Osteocyte (in vitro differentiated cells): ENCODE measurements around the gene POLG. TPM values are rescaled to one million over a fixed set of nuclear protein-coding genes. Genes with fewer than 3 reads are reported as not detected.

Source experiments
- DNase-seq: peaks from one replicate; pipeline ENCODE4 v3.0.0; 2021; ENCODE audit warnings: mixed read lengths; ENCODE audit not compliant: unreplicated experiment; ENCODE audit errors: extremely low spot score
- H3K27ac Mint-ChIP-seq: one replicate; pipeline ENCODE4 v1.8.0; 2021; ENCODE audit warnings: mild to moderate bottlenecking, mixed read lengths; ENCODE audit not compliant: unreplicated experiment
- H3K27me3 Mint-ChIP-seq: one replicate; pipeline ENCODE4 v1.8.0; 2021; ENCODE audit warnings: mixed read lengths; ENCODE audit not compliant: unreplicated experiment
- H3K36me3 Mint-ChIP-seq: one replicate; pipeline ENCODE4 v1.8.0; 2021; ENCODE audit warnings: mixed read lengths; ENCODE audit not compliant: unreplicated experiment
- H3K4me1 Mint-ChIP-seq: one replicate; pipeline ENCODE4 v1.8.0; 2021; ENCODE audit warnings: mixed read lengths; ENCODE audit not compliant: unreplicated experiment
- H3K4me3 Mint-ChIP-seq: one replicate; pipeline ENCODE4 v1.8.0; 2021; ENCODE audit warnings: mild to moderate bottlenecking, moderate library complexity, mixed read lengths; ENCODE audit not compliant: unreplicated experiment
- H3K9me3 Mint-ChIP-seq: one replicate; pipeline ENCODE4 v1.8.0; 2021; ENCODE audit warnings: mixed read lengths; ENCODE audit not compliant: unreplicated experiment
- total RNA-seq: library from RNA; stranded (reverse); gene quantifications from 2 replicates; pipeline ENCODE4 v1.2.1, GENCODE V29; 2021
- TF ChIP-seq, protein P1 (sequence below): fragments of 200-600 bp; sonication (generic); IDR thresholded peaks from 2 replicates; pipeline ENCODE4 v1.5.0; 2021; ENCODE audit warnings: antibody characterized with exemption, mild to moderate bottlenecking, moderate library complexity

POLG gene
- total RNA-seq, 1 donor from 2014 or later: 60.8 TPM

DNA sequence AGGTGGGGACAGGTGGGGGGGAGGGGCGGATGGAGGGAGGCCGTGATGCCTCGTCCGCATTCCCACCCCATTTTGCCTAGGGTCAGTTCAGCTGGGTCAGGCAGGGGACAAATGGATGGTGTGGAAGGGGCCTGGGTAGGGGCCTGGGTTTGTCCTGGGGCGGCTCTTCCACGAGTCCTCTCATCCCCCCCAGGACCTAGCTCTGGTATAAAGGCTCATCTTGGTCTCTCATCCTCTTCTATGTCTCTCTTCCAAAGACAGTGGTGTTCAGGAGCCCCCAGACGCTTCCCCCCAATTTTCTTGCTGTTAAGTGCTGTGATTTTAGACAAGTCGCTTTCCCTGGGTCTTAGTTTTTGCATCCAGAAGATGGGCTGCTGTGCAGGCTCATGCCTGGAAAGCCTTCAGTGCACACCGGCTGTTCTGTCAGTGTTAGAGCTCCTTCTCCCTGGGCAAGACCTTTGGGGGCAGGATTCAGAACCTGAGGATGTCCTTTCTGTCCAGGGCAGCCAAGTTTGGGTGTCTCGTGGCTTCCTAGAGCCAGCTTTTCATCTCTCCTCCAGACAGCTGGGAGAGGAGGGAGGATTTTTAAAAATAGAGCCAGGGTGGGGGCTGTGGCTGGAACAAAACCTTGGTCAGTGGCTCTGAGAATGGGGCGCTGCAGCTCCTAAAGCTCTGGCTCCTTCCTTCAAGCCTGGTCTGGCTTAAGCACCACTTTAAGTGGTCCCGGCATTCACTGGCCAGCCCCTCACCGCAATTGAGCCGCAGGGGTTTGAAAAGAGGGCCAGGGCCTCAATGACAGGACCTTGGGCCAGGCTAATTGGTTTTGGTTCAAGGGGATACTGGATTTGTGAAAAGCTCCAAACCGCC, 37.7 kb upstream of the POLG start:
- no peak for DNase-seq
- H3K36me3 Mint-ChIP-seq: no peaks in the 10 kb centered on the region
- H3K27me3 Mint-ChIP-seq: peaks cover 72% of the 10 kb centered on the region
- H3K4me1 Mint-ChIP-seq: peaks cover 8% of the 10 kb centered on the region
- no peak overlapping the region for H3K4me3 Mint-ChIP-seq
- TF ChIP-seq, protein P1, sequence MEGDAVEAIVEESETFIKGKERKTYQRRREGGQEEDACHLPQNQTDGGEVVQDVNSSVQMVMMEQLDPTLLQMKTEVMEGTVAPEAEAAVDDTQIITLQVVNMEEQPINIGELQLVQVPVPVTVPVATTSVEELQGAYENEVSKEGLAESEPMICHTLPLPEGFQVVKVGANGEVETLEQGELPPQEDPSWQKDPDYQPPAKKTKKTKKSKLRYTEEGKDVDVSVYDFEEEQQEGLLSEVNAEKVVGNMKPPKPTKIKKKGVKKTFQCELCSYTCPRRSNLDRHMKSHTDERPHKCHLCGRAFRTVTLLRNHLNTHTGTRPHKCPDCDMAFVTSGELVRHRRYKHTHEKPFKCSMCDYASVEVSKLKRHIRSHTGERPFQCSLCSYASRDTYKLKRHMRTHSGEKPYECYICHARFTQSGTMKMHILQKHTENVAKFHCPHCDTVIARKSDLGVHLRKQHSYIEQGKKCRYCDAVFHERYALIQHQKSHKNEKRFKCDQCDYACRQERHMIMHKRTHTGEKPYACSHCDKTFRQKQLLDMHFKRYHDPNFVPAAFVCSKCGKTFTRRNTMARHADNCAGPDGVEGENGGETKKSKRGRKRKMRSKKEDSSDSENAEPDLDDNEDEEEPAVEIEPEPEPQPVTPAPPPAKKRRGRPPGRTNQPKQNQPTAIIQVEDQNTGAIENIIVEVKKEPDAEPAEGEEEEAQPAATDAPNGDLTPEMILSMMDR: no peak
- H3K27ac Mint-ChIP-seq: no peak overlapping the region
- H3K9me3 Mint-ChIP-seq: no peaks in the 10 kb centered on the region

DNA sequence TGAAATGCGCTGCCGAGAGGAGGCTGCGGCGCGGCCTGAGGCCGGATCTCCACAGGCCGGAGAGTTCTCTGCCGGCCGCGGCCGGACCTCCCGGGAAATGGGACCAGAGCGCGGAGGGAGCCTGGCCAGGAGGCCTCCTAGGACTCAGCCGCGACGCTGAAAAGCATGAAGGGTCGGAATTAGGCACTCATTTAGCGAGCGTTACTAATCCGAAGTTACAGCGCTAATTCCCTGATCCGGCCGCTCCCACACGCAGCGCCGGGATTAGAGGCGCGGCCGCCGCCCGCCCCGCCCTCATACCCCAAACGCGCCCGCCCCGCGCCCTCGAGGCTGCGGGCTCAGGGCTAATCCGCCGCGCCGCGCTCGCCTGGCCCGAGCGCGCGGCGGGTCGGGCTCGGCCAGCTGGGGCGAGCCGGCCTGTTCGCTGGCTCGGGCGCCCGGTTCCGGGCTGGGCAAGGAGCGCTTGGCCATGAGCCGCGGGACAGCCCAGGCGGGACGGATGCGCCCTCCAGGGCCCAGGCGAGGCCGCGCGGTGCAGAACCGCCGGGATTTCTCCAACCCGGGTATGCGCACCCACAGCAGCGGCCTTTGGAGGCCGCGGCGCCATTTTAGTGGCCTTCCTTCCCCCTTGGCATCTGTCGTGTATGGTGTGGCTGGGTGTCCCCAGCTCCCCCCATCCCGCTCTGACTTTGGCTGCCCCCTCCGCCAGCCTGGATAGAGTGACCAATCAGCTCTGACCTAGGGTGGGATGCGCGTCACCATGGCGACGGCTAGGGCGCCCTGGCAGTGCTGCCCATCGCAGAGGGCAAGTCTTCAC, 36.8 kb upstream of the POLG start:
- Mint-ChIP-seq H3K27me3 (peaks cover 74% of the 10 kb centered on the region), H3K4me3 (peak overlapping the region; percentile 35), H3K27ac (no peak overlapping the region), H3K9me3 (no peaks in the 10 kb centered on the region), H3K4me1 (peaks cover 10% of the 10 kb centered on the region), H3K36me3 (no peaks in the 10 kb centered on the region)
- TF ChIP-seq, protein P1: no peak
- no peak for DNase-seq

DNA sequence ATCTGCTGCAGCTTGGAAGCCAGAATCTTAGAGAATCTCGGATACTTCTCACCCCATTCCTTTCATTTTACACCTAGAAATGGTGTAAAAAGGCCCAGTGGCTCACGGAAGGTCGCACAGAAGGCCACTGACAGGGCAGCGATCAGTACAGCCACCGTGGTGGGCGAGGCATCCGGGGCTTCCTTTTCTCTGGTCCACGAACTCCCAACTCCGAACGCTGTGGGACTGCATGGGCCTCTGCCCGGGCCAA, 36.3 kb upstream of the POLG start:
- Mint-ChIP-seq H3K4me1 (peaks cover 10% of the 10 kb centered on the region), H3K4me3 (no peak overlapping the region), H3K36me3 (no peaks in the 10 kb centered on the region), H3K9me3 (no peaks in the 10 kb centered on the region), H3K27ac (no peak overlapping the region), H3K27me3 (peaks cover 76% of the 10 kb centered on the region)
- TF ChIP-seq, protein P1: no peak
- DNase-seq: no peak

DNA sequence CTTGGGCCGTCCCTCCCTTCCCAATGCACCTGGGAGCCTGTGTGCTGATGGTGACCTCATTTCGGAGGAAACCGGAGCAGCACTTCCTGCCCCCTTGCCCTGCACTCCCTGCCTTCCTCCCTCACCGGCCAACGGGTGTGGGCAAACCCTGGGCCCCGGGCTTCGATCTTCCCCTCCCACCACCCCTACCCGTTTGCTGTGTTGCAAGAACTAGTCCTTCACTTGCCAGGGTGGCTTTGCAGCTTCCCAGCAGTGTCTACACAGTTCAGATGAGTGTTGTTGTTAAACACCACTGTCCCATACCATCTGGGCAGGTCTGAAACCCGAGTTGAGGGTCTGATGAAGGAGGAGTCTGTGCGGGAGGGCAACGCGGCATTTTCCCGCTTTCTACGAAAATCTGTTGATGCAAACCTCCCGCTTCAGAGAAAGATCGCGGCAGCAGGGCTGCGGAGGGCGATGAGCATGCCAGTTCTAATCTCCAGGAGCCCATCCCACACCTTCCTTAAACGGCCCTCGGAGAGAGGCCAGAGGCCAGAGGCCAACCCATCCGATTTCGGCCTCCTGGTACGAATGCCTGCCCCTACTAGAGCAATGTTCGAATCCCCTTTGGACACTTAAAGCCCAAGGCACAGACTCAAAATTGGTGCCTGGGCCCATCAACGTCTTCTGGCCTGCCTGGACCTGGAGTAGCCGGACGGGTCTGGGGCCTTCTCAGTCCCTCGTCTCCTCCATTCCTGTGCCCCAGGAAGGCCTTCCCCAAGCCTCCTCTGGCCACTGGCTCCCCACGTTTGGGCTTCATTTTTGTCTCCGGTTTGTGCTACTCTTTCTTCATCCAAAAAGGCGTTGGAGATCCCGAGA, 35.7 kb upstream of the POLG start:
- peaks cover 76% of the 10 kb centered on the region for H3K27me3 Mint-ChIP-seq
- no peak overlapping the region for H3K27ac Mint-ChIP-seq
- no peaks in the 10 kb centered on the region for H3K36me3 Mint-ChIP-seq
- H3K9me3 Mint-ChIP-seq: no peaks in the 10 kb centered on the region
- TF ChIP-seq, protein P1: no peak
- no peak overlapping the region for H3K4me3 Mint-ChIP-seq
- DNase-seq: no peak
- H3K4me1 Mint-ChIP-seq: peaks cover 10% of the 10 kb centered on the region
